Neutrophil (primary cell): ENCODE results near the gene PDE12.
A peak's percentile ranks its signal among the peaks of the same experiment; 100 is the strongest.

ENCODE experiments used
- H3K27ac ChIP-seq: fragments of 200-600 bp; sonication (generic); 2 replicates; pipeline ENCODE4 v1.5.1; 2016; ENCODE audit warnings: mild to moderate bottlenecking, moderate library complexity
- H3K27me3 ChIP-seq: fragments of 200-600 bp; sonication (generic); 2 replicates; pipeline ENCODE4 v1.6.0; 2016; ENCODE audit warnings: mild to moderate bottlenecking
- H3K36me3 ChIP-seq: fragments of 200-600 bp; sonication (generic); 2 replicates; pipeline ENCODE4 v1.5.1; 2017
- H3K4me1 ChIP-seq, 2 experiments: fragments of 200-600 bp in 1 of 2; sonication (generic) in 1 of 2; 1 replicate in 1 of 2; 2 replicates in 1 of 2; pipeline versions ENCODE4 v1.5.1 to v1.6.1; 2013 to 2016; ENCODE audit warnings: low read depth in 1 of 2, low read length in 1 of 2, mild to moderate bottlenecking in 1 of 2, moderate library complexity in 1 of 2; ENCODE audit not compliant: control insufficient read depth in 1 of 2, insufficient read depth in 1 of 2
- H3K4me3 ChIP-seq, 2 experiments: fragments of 200-600 bp in 1 of 2; sonication (generic) in 1 of 2; 1 replicate in 1 of 2; 2 replicates in 1 of 2; pipeline ENCODE4 v1.5.1; 2013 to 2016; ENCODE audit warnings: low read depth in 1 of 2, low read length in 1 of 2, mild to moderate bottlenecking in 1 of 2, moderate library complexity in 1 of 2
- H3K9me3 ChIP-seq: fragments of 200-600 bp; sonication (generic); 2 replicates; pipeline ENCODE4 v1.5.1; 2016
- CTCF ChIP-seq: fragments of 200-600 bp; sonication (generic); IDR thresholded peaks from 2 replicates; pipeline ENCODE4 v1.5.1; 2016; ENCODE audit warnings: antibody characterized with exemption

PDE12 gene

DNA sequence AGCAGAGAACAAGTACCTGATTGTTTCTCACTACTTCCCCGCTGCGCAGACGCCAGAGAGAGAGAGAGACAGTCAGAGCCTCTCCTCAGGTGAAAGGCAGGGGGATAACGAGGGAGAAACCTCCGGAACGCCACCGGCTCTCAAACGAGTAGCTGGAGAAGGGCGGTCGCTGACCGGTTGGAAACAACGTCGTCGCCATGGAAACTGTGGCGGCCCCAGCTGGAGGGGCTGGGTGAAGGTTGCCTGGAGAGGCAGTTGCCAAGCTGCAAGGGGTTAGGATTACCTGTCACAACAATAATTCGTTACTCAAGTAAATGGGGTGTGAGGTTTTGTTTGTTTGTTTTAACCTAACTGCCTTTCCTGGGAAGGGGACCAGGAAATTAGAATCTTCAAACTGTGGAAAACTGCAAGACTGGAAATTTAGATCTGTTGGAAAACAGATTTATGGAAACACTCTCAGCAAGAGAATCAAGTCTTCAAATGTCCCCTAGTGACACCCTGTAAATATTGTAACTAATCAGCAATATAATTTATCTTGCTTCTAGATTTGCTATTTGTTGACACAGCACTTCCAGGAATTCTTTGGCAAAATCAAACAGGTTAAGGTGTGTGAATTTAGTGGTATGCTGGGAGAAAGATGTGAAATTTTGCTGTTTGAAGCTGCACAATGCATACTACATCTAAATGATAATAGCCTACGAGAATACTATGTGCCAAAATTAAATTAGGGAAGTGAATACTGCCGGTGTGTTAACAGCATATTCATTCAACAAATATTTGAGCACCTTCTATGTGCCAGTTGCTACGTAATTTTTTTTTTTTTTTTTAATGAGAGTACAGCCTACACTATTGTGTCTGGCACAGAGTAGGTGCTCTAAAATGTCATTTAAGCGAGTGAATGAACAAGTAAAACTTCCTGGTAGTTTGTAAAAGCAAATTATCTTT, 11.6 kb upstream of the PDE12 start, which contains the start of gene DNAH12:
DNAH12 (minus strand) TSS at position 164 of the 945 bp plus-strand sequence. CDS start 1,474 bp downstream, outside the sequence.
- H3K9me3 ChIP-seq: no peaks in the 10 kb centered on the region
- H3K4me1 ChIP-seq: peaks cover 6 to 10% of the 10 kb centered on the region in 2 experiments
- H3K27ac ChIP-seq: no peak within 1 kb of the TSS
- no peak within 1 kb of the TSS for H3K4me3 ChIP-seq
- peaks cover 11% of the 10 kb centered on the region for H3K27me3 ChIP-seq
- H3K36me3 ChIP-seq: no peaks in the 10 kb centered on the region
- TF ChIP-seq CTCF: no peak

- no peaks in the 10 kb centered on the region for H3K9me3 ChIP-seq
Measured at GRCh38 chr3:57545636-57546268, 10.3 kb upstream of the PDE12 start.

DNA sequence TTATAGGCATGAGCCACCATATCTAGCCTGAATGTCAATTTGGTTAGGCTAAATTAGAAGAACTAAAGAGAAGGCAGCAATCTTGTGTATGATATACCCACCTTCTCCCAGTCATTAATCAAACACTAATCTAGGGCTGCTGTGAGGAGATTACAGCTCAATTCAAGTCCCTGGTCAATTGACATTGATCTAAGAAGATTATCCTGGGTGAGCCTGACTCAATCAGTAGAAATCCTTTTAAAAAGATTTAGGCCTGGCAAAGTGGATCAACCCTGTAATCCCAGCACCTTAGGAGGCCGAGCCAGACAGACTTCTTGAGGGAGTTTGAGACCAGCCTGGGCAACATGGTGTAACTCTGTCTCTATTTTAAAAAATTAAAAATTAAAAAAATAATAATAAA, 9.5 kb upstream of the PDE12 start:
- no peaks in the 10 kb centered on the region for H3K9me3 ChIP-seq
- H3K4me3 ChIP-seq: no peak overlapping the region
- no peak overlapping the region for H3K27ac ChIP-seq
- H3K27me3 ChIP-seq: peaks cover 11% of the 10 kb centered on the region
- H3K36me3 ChIP-seq: no peaks in the 10 kb centered on the region
- peaks cover 6 to 10% of the 10 kb centered on the region in 2 experiments for H3K4me1 ChIP-seq
- TF ChIP-seq CTCF: no peak

More at GRCh38 chr3:57545636-57546268, 10.3 kb upstream of the PDE12 start:
- Histone ChIP-seq H3K27ac (no peak overlapping the region), H3K4me1 (peaks cover 6 to 10% of the 10 kb centered on the region in 2 experiments), H3K27me3 (peaks cover 11% of the 10 kb centered on the region), H3K4me3 (no peak overlapping the region), H3K36me3 (no peaks in the 10 kb centered on the region)
- no peak for TF ChIP-seq CTCF

GRCh38 chr3:57555306-57555705, 768 bp upstream of the PDE12 start:
- peaks cover 24 to 26% of the 10 kb centered on the region in 2 experiments for H3K4me1 ChIP-seq
- peak overlapping the region; percentile 87 for H3K27ac ChIP-seq
- no peaks in the 10 kb centered on the region for H3K27me3 ChIP-seq
- H3K36me3 ChIP-seq: peaks cover 9% of the 10 kb centered on the region
- no peak for TF ChIP-seq CTCF
- H3K4me3 ChIP-seq: peak overlapping the region; percentile 87 to 88
- H3K9me3 ChIP-seq: no peaks in the 10 kb centered on the region

GRCh38 chr3:57556459-57557084, 498 bp downstream of the PDE12 start:
- Histone ChIP-seq H3K4me1 (peaks cover 24 to 26% of the 10 kb centered on the region in 2 experiments), H3K27ac (peak overlapping the region; percentile 87), H3K4me3 (peak overlapping the region; percentile 87 to 88), H3K27me3 (no peaks in the 10 kb centered on the region), H3K36me3 (peaks cover 20% of the 10 kb centered on the region), H3K9me3 (no peaks in the 10 kb centered on the region)
- no peak for TF ChIP-seq CTCF
